Fibroblast of the aortic adventitia (primary cell): ENCODE data around the gene MORN3. TPM values are rescaled to one million over a fixed set of nuclear protein-coding genes. Genes with fewer than 3 reads are reported as not detected.

ENCODE experiments used
- DNase-seq: peaks from one replicate; pipeline ENCODE4 v3.0.0-alpha.2; 2010; ENCODE audit warnings: low read depth
- H3K4me3 ChIP-seq: 2 replicates; pipeline ENCODE4 v1.5.1; 2011; ENCODE audit warnings: low read depth, mild to moderate bottlenecking, control low read depth, low read length, moderate library complexity
- CTCF ChIP-seq: IDR thresholded peaks from 2 replicates; pipeline ENCODE4 v1.5.1; 2011; ENCODE audit warnings: mild to moderate bottlenecking, low read length, control low read depth, inconsistent platforms; ENCODE audit not compliant: insufficient read depth
- small RNA-seq: library from RNA; depleted of rRNA; stranded (forward); fragments of <200 nt; gene quantifications from one replicate; pipeline ENCODE3, GENCODE V24; 2012
- total RNA-seq: library from RNA; depleted of rRNA; stranded (reverse); fragments of >200 nt; gene quantifications from 2 replicates; pipeline ENCODE4 v1.2.3, GENCODE V29; 2012; ENCODE audit warnings: low replicate concordance

The MORN3 gene
- total RNA-seq, 1 donor: 0.63 TPM

- H3K4me3 ChIP-seq: no peak overlapping the region
- DNase-seq: no peak
- no peak for TF ChIP-seq CTCF
Observed at GRCh38 chr12:121608301-121608700, 61.2 kb downstream of the MORN3 start.

- TF ChIP-seq CTCF: no peak
- DNase-seq: peak; percentile 19
- no peak overlapping the region for H3K4me3 ChIP-seq
Observed at GRCh38 chr12:121603581-121603980, 65.9 kb downstream of the MORN3 start.

- no peak for DNase-seq
- H3K4me3 ChIP-seq: no peak overlapping the region
- TF ChIP-seq CTCF: no peak
Observed at GRCh38 chr12:121602766-121603165, 66.7 kb downstream of the MORN3 start.

DNA sequence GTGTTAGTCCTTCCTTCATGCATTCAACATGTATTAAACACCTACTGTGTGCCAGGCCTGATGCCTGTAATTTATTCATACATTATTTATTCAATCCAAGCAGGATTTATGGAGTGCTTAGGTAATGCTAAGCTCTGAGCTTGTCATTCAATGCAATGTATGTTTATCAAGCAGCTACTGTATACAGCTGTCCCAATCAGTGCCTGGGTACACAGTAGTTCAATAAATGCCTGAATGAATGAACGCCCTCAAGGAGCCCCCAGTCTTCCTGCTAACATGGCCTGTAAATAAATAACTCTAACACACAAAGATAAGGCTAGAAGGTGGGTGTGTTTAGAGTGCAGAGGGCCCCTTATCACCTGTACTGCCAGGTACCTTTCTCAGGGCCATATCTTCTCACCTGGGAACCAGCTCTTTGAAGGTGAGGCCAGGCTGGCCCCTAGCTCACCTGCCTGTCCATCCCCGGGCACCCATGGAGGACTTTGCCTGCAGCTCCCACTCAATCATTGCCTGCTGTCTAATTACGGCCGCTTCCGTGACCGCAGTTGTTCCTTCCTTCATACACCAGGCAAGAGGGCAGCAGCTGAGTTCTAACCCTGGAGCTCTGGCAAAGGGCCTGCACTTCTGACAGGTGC lies 68.6 kb downstream of the MORN3 start:
- TF ChIP-seq CTCF: no peak
- DNase-seq: no peak

More for the DNA sequence above, 68.6 kb downstream of the MORN3 start:
- H3K4me3 ChIP-seq: no peak overlapping the region

Small RNA genes within 50 kb of the gene (small RNA-seq; reads per million reads assigned to genes)
- not detected for gene RNU6-1004P

Other genes starting within 250 kb of the MORN3 start
- gene KDM2B, start 88.6 kb downstream of the MORN3 start, total RNA-seq: 26.8 and 29.8 TPM in 2 replicates
- 1.1 and 13.4 TPM in 2 replicates for gene ORAI1, start 43.1 kb downstream of the MORN3 start, total RNA-seq
- gene TMEM120B, start 43.1 kb upstream of the MORN3 start, total RNA-seq: 3.4 and 8.0 TPM in 2 replicates
- 10.9 and 13.1 TPM in 2 replicates for gene RHOF, start 124.0 kb upstream of the MORN3 start, total RNA-seq
- 5.0 and 6.1 TPM in 2 replicates for gene SETD1B, start 134.4 kb upstream of the MORN3 start, total RNA-seq
- 1.1 and 1.8 TPM in 2 replicates for gene HPD, start 189.2 kb upstream of the MORN3 start, total RNA-seq
- gene PSMD9, start 219.1 kb upstream of the MORN3 start, total RNA-seq: 27.6 and 57.9 TPM in 2 replicates
- 2.3 and 8.8 TPM in 2 replicates for gene CFAP251, start 248.9 kb upstream of the MORN3 start, total RNA-seq